GM21786 (cell line): ENCODE measurements around the gene SP1.
"Not testable (repeated sequence)": the region's sequence is repeated elsewhere in the genome, so short reads cannot be mapped to it uniquely, and the experiment has no call there.

Experiments used
- ATAC-seq: cut with Tn5 transposase; IDR thresholded peaks from one replicate; pipeline ENCODE4 v1.9.1; 2021; ENCODE audit not compliant: unreplicated experiment

Gene SP1

GRCh38 chr12:53358836-53359419, 21.0 kb upstream of the SP1 start:
- no peak for ATAC-seq

- not testable (repeated sequence) for ATAC-seq
These were observed 18.3 kb upstream of the SP1 start for GRCh38 chr12:53361638-53362037.

- ATAC-seq: no peak
These were observed 14.6 kb upstream of the SP1 start for GRCh38 chr12:53365245-53365904.

- ATAC-seq: not testable (repeated sequence)
These were observed 6.3 kb upstream of the SP1 start for GRCh38 chr12:53373554-53374133.

- not testable (repeated sequence) for ATAC-seq
These were observed 5.7 kb upstream of the SP1 start for GRCh38 chr12:53374277-53374676.

- ATAC-seq: no peak
These were observed 3.2 kb upstream of the SP1 start for GRCh38 chr12:53376747-53377146.

- ATAC-seq: no peak
These were observed 1.8 kb upstream of the SP1 start for GRCh38 chr12:53378222-53378621.

GRCh38 chr12:53378724-53379388, 1.1 kb upstream of the SP1 start:
- no peak for ATAC-seq

GRCh38 chr12:53379389-53380103, 430 bp upstream of the SP1 start:
- peak; percentile 68 for ATAC-seq

- no peak for ATAC-seq
These were observed 1.1 kb downstream of the SP1 start for GRCh38 chr12:53380794-53381730.

- no peak for ATAC-seq
These were observed 2.0 kb downstream of the SP1 start for GRCh38 chr12:53381731-53382630.

GRCh38 chr12:53383258-53383657, 3.3 kb downstream of the SP1 start:
- no peak for ATAC-seq

GRCh38 chr12:53386381-53386780, 6.4 kb downstream of the SP1 start:
- ATAC-seq: not testable (repeated sequence)

- ATAC-seq: no peak
These were observed 9.0 kb downstream of the SP1 start for GRCh38 chr12:53388932-53389331.

GRCh38 chr12:53389702-53390101, 9.7 kb downstream of the SP1 start:
- ATAC-seq: no peak

GRCh38 chr12:53391724-53392123, 11.7 kb downstream of the SP1 start:
- ATAC-seq: no peak

- ATAC-seq: no peak
These were observed 19.9 kb downstream of the SP1 start for GRCh38 chr12:53399896-53400295.

GRCh38 chr12:53402351-53402750, 22.4 kb downstream of the SP1 start:
- ATAC-seq: not testable (repeated sequence)

- ATAC-seq: no peak
These were observed 22.9 kb downstream of the SP1 start for GRCh38 chr12:53402871-53403270.
